Superior temporal gyrus (tissue), 1 donor: Measurements from ENCODE around the gene DOCK3.
"Not testable (repeated sequence)": the region's sequence is repeated elsewhere in the genome, so short reads cannot be mapped to it uniquely, and the experiment has no call there.

ENCODE experiments used
- DNase-seq: peaks from one replicate; pipeline ENCODE4 v3.0.0-alpha.2; 2016; ENCODE audit errors: extremely low spot score

Gene DOCK3

GRCh38 chr3:50651920-50652529 is 22.7 kb upstream of the DOCK3 start:
- DNase-seq, result no peak

GRCh38 chr3:50652709-50653108 is 22.0 kb upstream of the DOCK3 start:
- DNase-seq, result no peak

DNA sequence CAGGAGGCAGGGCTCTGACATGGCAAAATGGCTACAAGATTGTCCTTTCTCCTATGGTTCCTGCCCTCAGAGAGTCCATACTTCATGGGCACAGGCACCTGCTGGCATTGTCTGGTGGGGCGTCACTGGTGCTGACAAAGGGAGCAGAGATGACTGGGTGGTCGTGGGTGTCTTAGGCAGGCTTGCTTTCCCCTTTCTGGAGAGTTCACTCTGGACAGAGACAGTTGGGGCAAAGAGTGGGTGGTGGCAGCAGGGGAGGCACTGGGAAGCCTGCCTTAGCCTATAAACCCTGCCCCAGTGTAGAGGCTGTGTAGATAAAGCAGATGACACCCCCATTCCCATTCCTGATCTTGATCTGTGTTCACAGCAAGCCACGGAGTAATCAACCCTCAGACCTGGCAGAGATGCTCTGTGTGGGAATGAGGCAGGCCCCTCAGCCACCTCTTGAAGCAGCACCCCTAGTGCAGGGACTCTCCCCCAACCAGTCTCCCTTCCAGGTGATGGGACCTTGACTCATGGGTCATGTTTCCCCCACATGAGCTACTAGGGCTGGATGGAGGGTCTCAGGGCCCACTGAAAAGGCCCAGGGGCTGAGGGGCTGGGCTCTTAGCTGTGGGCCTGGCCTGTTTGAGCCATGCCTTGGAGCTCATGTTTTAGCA is 20.7 kb upstream of the DOCK3 start:
- no peak for DNase-seq

DNA sequence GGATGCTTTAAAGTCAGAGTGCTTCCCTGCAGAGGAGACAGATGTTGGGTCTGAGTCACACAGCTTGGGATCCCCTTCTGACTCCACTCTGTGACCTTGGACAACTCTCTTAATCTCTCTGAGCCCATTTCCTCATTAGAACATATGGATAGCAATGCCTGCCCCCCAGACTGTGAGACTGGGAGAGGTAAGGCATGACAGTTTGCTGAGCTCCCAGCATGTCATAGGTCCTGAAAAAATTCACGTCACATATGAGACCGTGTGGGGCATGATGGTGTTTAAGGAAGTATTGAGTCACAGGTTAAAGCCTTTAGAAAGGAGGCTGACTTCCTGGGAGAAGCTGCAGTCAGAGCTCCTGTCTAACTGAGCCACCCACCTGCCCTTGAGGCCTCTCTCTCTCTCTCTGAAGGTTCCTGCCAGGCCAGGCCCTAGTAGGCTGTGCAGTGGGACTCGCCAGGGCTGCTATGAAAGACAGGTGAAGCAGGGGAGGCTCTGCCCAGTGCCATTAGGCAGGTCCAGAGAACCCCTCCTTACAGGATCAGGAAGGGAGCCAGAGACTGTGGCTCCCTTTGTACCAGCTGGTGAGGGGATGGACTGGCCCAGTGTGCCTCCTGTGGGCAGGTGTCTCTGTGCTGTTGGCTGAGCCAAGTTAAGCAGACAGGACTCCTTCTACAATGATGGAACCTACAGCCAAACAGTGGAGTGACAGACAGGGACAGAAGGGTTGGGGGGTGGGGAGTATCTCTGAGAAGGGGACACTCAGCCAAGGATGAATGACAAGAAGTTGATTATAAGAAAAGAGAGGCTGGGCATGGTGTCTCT is 19.5 kb upstream of the DOCK3 start:
- no peak for DNase-seq

GRCh38 chr3:50656417-50657195 is 18.1 kb upstream of the DOCK3 start:
- DNase-seq, result no peak

DNA sequence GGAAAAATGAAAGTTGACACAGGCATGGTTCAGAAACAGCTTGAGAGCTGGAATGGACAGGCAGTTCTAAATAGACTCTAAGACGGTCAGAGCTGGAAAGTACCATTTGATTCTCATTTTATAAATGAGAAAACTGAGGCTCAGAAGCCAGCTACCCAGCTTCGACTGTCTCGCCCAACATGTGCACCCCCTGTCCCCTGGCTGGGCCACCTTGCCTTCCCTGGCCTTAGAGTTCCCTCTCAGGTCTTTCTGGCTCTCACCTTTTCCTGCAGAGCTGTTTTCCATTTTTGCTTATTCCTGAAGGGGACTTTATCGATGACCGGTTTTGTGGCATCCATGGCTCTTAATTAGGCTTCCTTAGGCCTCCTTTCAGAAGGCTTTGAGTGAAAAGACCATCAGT is 17.3 kb upstream of the DOCK3 start:
- no peak for DNase-seq

DNA sequence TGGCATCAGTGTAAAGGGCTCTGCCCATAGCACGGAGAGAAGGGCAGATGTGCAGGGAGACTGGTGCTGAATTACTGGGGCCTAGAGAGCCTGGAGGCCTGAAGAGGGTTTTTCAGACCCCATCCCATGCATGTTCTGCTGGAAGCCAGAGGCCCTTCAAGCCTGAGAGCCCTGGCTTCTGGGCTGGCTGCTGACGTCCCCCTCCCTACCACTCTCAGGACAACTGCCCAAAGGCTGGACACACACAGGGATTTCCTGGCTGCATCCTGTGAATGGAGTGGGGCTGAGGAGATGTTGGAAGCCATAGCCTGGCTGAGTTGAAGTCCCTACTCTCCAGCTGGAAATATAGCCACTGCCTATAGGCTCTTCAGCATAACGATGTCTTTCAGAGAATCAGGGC is 16.9 kb upstream of the DOCK3 start:
- DNase-seq, result no peak

DNA sequence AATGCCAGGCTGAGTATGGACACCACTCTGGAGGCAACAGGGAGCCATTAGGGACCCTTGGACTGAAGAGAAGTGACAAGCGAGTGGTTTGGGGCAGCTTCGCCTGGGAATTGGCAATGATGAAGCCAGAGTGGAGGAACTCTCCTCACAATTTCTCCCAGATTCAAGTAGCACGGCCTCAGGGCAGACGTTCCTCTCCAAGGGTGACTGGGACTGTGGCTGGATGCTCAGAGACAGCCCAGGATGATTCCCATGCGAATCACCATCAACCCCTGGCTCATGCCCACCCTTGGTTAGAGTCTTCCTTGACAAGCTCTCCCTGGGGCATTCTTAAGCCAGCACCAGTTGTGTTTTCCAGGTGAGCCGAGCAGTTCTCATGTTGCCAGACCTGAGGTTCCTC is 16.3 kb upstream of the DOCK3 start:
- DNase-seq, result no peak

GRCh38 chr3:50658831-50659230 is 15.9 kb upstream of the DOCK3 start:
- no peak for DNase-seq

GRCh38 chr3:50660386-50660785 is 14.3 kb upstream of the DOCK3 start:
- DNase-seq, result no peak

DNA sequence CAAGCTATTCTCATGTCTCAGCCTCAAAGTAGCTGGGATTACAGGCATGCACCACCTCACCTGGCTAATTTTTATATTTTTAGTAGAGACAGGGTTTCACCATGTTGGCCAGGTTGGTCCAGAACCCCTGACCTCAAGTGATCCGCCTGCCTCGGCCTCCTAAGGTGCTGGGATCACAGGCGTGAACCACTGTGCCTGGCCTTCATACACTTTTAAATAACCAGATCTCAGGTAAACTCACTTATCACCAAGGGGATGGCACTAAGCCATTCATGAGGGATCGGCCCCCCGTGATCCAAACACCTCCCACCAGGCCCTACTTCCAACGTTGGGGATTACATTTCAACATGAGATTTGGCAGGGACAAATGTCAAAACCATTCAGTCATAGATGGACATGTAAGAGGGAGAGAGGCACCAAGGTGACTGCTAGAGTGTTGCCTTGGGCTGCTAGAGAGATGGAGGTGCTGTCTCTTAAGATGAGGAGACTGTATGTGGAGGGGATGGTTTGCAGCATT is 13.3 kb upstream of the DOCK3 start:
- DNase-seq, result no peak

DNA sequence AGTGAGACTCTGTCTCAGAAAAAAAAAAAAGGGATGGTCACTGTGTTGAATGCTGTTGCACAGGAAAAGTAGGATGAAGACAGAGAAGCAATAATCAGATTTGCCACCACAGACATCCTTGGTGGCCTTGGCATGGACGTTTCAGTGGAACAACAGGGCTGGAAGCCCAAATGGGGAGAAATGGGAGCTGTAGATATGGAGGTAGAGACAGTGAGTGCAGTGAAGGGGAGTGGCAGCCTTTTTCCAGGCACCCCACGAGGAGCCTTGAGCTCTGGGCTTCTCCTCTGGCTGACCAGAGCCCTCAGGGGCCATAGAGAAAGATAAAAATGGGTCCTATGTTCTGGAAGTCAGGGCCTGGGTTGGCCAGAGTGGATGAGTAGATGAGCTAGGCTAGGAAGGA is 12.3 kb upstream of the DOCK3 start:
- DNase-seq, result no peak

DNA sequence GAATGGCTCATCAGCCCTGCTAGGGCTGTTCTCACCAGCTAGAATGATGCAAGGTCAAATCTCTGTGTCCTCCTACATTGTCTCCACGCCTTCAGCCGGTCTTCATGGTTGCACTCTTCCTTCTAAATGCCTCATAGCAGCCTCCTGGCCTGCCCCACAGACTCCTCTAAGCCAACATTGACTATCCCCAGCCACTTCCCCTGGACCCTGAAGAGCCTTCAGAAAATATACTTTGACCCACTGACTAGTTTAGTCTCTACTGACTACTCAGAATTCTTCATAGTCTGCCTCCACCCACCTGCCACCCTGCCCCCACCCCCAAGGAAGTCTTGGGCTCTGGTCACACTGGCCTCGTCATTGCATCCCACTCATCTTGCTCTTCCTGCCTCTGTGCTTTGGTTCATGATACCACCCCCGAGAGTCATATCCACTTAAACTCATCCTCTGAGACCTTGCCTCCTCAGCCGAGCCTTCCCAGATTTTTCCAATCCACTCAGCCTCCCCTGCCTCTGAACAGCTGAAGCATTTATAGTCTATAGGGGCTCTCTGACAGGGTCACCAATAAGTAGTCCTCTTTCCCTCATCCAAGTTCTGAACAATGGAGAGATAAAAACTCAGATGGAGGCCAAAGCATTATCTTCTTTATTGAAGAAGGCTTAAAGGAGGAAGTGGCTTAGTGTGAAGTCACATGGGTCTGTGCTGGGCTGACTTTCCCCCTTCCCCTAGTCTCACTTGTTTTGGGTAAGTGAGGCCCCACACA is 9.5 kb upstream of the DOCK3 start:
- DNase-seq, result no peak

- DNase-seq, result not testable (repeated sequence)
Observed at GRCh38 chr3:50665841-50666115, 8.9 kb upstream of the DOCK3 start.

GRCh38 chr3:50666837-50667236 is 7.9 kb upstream of the DOCK3 start:
- no peak for DNase-seq

DNA sequence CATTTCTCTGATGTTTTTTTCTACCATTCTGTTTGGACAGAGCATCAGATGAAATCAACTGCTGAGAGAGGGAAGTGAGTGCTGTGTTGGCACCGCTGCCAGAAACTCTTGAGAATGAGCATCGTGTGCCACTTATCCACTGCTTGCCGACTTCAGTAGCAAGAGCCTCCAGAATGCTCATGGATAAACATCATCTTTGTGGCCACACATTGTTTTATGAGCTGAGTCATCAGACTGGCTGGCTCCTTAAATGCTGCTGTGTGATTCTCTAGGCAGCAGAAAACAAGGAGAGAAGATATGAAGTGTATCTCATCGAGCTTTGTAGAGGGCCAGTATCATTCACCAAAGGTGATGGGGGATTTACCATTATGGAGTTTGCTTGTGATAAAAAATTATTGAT is 3.4 kb upstream of the DOCK3 start:
- peak; percentile 75 for DNase-seq

GRCh38 chr3:50672656-50673055 is 2.1 kb upstream of the DOCK3 start:
- no peak for DNase-seq

DNA sequence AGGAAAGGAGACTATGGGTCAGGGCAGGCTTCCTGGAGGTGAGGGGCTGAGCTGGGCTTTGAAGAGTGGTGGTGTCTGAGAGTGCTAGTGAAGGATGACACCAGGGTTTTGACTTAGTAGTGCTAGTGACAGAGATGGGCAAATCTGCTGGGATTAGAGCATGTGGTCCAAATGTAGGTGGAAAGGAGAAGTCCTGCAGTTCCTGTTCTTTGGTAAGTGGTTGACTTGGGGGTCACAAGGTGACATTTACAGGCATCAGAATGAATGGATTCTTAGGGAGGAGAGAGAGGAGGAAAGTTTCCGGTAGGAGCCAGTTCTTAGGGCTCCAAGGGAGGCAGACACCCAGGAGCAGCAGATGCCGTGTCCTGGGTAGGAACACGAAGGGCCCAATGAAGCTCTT is 796 bp upstream of the DOCK3 start:
- DNase-seq, result no peak

DNA sequence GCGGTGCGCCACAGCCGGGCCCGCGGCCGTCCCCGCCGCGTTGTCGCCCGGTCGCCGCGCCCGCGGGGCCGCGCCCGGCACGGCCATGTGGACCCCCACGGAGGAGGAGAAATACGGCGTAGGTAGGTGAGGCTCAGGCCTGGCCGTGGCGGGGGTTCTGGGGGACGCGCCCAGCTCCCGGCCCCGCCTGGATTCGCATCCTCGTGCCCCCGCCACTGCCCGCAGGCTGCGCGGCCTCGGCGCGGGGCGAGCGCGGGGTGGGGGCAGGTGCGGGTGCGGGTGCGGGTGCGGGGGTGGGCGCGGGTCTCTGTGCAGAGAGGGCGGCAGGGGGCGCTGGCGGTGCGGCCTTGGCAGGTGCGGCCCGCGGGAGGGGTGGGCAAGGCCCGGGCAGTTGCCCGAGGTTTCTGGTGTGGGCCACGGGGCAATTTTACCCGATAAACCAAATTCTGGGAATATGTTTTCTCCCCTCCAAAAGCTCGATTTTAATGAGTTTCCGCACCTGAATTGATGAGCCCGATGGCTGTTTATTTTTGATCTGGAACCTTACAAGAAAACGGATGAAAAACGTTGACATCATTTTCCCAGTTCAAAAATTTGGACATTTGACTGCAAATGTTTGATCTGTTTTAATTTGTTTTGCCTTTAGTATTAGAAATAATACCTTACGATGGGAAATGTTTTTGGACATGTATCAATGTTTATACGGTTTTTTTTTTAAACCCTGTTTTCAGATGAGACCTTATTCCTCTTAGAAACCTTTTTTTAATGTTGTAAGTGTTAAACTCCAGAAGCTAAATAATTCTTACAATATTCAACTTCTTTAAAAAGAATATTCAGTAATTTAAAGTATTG is 678 bp downstream of the DOCK3 start:
- DNase-seq, result peak; percentile 75

- peak; percentile 58 for DNase-seq
Observed at GRCh38 chr3:50676031-50676705, 1.4 kb downstream of the DOCK3 start.
